Naive thymus-derived CD4-positive, alpha-beta T cell (primary cell): Measurements from ENCODE around the gene KCNQ1OT1. TPM values are rescaled to one million over a fixed set of nuclear protein-coding genes. Genes with fewer than 3 reads are reported as not detected.

Source experiments
- ATAC-seq: fragments of 150-1000 bp; cut with Tn5 transposase; 2 replicates; pipeline ENCODE4 v1.10.0; 2021; ENCODE audit warnings: mild to moderate bottlenecking, moderate library complexity
- CTCF ChIA-PET: fragments of 350-600 bp; sonication (Branson Sonifier 250); formaldehyde crosslinking; loops from one replicate; lab custom pipeline; 2021; ENCODE audit warnings: antibody characterized with exemption; lab: Charles Lee
- POLR2A ChIA-PET: fragments of 350-600 bp; sonication (Branson Sonifier 250); formaldehyde crosslinking; loops from one replicate; lab custom pipeline; 2021; ENCODE audit warnings: antibody characterized with exemption, inconsistent platforms; lab: Charles Lee
- DNase-seq, 9 donors: peaks; one replicate each; pipeline versions ENCODE4 v3.0.0 to v3.0.0-alpha.2; 2020 to 2022; ENCODE audit warnings: mixed read lengths in 1 of 9
- H3K27ac ChIP-seq: one replicate; pipeline ENCODE4 v1.7.0; 2013; ENCODE audit warnings: mild to moderate bottlenecking, low read depth, low read length, moderate library complexity
- H3K27me3 ChIP-seq, 2 donors: one replicate each; pipeline ENCODE4 v1.7.0; 2013; ENCODE audit warnings: low read length in 2 of 2, mild to moderate bottlenecking in 2 of 2, moderate library complexity in 2 of 2; ENCODE audit not compliant: control insufficient read depth in 2 of 2, insufficient read depth in 2 of 2
- H3K36me3 ChIP-seq, 3 experiments: 1 replicate in 2 of 3; 2 replicates in 1 of 3; pipeline ENCODE4 v1.7.0; 2013; ENCODE audit warnings: low read length in 3 of 3, mild to moderate bottlenecking in 3 of 3, moderate library complexity in 1 of 3; ENCODE audit not compliant: insufficient read depth in 3 of 3, control insufficient read depth in 2 of 3
- H3K4me1 ChIP-seq, 2 donors: one replicate each; pipeline ENCODE4 v1.7.0; 2013; ENCODE audit warnings: low read length in 2 of 2, mild to moderate bottlenecking in 2 of 2, moderate library complexity in 1 of 2; ENCODE audit not compliant: control insufficient read depth in 2 of 2, insufficient read depth in 2 of 2
- H3K4me3 ChIP-seq: 2 replicates; pipeline ENCODE4 v1.7.0; 2013; ENCODE audit warnings: mild to moderate bottlenecking, low read length
- H3K9me3 ChIP-seq, 3 experiments: 1 replicate in 2 of 3; 2 replicates in 1 of 3; pipeline ENCODE4 v1.7.0; 2013; ENCODE audit warnings: low read length in 3 of 3; ENCODE audit not compliant: control insufficient read depth in 2 of 3
- H3K27ac Mint-ChIP-seq, 9 donors: one replicate each; pipeline ENCODE4 v1.8.0; 2020 to 2022; ENCODE audit warnings: mixed read lengths in 9 of 9, mild to moderate bottlenecking in 8 of 9, moderate library complexity in 5 of 9, inconsistent platforms in 2 of 9
- H3K27me3 Mint-ChIP-seq, 5 donors: one replicate each; pipeline ENCODE4 v1.8.0; 2021 to 2022; ENCODE audit warnings: mixed read lengths in 5 of 5, mild to moderate bottlenecking in 1 of 5
- H3K36me3 Mint-ChIP-seq, 5 donors: one replicate each; pipeline ENCODE4 v1.8.0; 2020 to 2022; ENCODE audit warnings: mixed read lengths in 5 of 5, mild to moderate bottlenecking in 3 of 5, inconsistent platforms in 1 of 5
- H3K4me1 Mint-ChIP-seq, 7 donors: one replicate each; pipeline ENCODE4 v1.8.0; 2020 to 2022; ENCODE audit warnings: mixed read lengths in 7 of 7, mild to moderate bottlenecking in 3 of 7, inconsistent platforms in 1 of 7
- H3K4me3 Mint-ChIP-seq, 10 donors: one replicate each; pipeline ENCODE4 v1.8.0; 2020 to 2022; ENCODE audit warnings: mild to moderate bottlenecking in 10 of 10, mixed read lengths in 10 of 10, moderate library complexity in 6 of 10, inconsistent platforms in 2 of 10
- H3K9me3 Mint-ChIP-seq, 11 donors: one replicate each; pipeline ENCODE4 v1.8.0; 2020 to 2022; ENCODE audit warnings: mixed read lengths in 11 of 11, mild to moderate bottlenecking in 4 of 11, inconsistent platforms in 1 of 11, moderate library complexity in 1 of 11
- intact Hi-C, 2 donors: fragments of 100-400 bp; cut with micrococcal nuclease; formaldehyde crosslinking; loops; one replicate each; pipeline ENCODE4 v1.15.1; 2023
- polyA plus RNA-seq, 2 donors: library from polyadenylated mRNA; unstranded; fragments of 300-500 nt; fragmentation: Illumina TruSeq; gene quantifications; one replicate each; pipeline ENCODE4 v1.2.3, GENCODE V29; 2021
- total RNA-seq, 6 experiments: library from RNA in 5 of 6; stranded (reverse) in 5 of 6; gene quantifications; 1 replicate in 5 of 6; 2 replicates in 1 of 6; pipeline ENCODE4 v1.2.3 and lab custom pipeline; 2021 to 2026

Gene KCNQ1OT1
- total and polyA plus RNA-seq, 7 experiments from 2014 or later, result 0.07 to 0.56 (median 0.19) TPM

GRCh38 chr11:2587976-2588748 lies 111.6 kb downstream of the KCNQ1OT1 start:
- Mint-ChIP-seq H3K4me3 (no peak overlapping the region), H3K9me3 (no peaks in the 10 kb centered on the region), H3K4me1 (peaks cover 0 to 3% (median 0%) of the 10 kb centered on the region in 7 donors), H3K27me3 (no peaks in the 10 kb centered on the region), H3K36me3 (peaks cover 0 to 41% (median 16%) of the 10 kb centered on the region in 5 donors), H3K27ac (no peak overlapping the region)
- no peaks in the 10 kb centered on the region for H3K4me1 ChIP-seq
- DNase-seq (peak in 1 of 9 donors; percentile 11), ATAC-seq (no peak)
- H3K27me3 ChIP-seq, result no peaks in the 10 kb centered on the region
- no peak overlapping the region for H3K4me3 ChIP-seq
- ChIA-PET POLR2A (no interaction called here), CTCF (no interaction called here)
- H3K27ac ChIP-seq, result no peak overlapping the region
- peaks cover 0 to 96% (median 6%) of the 10 kb centered on the region in 3 experiments for H3K36me3 ChIP-seq
- no peaks in the 10 kb centered on the region for H3K9me3 ChIP-seq
- intact Hi-C loops, result no loop called here

- H3K9me3 Mint-ChIP-seq, result no peaks in the 10 kb centered on the region
- ATAC-seq (no peak), DNase-seq (peak in 2 of 9 donors; percentile 3 to 17)
- H3K9me3 ChIP-seq, result no peaks in the 10 kb centered on the region
- H3K4me1 Mint-ChIP-seq, result peaks cover 0 to 3% (median 0%) of the 10 kb centered on the region in 7 donors
- H3K4me3 Mint-ChIP-seq, result no peak overlapping the region
- no peak overlapping the region for H3K27ac Mint-ChIP-seq
- H3K36me3 Mint-ChIP-seq, result peaks cover 0 to 33% (median 16%) of the 10 kb centered on the region in 5 donors
- ChIA-PET CTCF (no interaction called here), POLR2A (no interaction called here)
- H3K27me3 ChIP-seq, result no peaks in the 10 kb centered on the region
- H3K4me3 ChIP-seq, result no peak overlapping the region
- H3K4me1 ChIP-seq, result no peaks in the 10 kb centered on the region
- intact Hi-C loops, result no loop called here
- H3K27me3 Mint-ChIP-seq, result no peaks in the 10 kb centered on the region
- H3K36me3 ChIP-seq, result peaks cover 0 to 95% (median 6%) of the 10 kb centered on the region in 3 experiments
- no peak overlapping the region for H3K27ac ChIP-seq
Measured at GRCh38 chr11:2587132-2587930, 112.5 kb downstream of the KCNQ1OT1 start.

GRCh38 chr11:2586793-2587131 lies 113.0 kb downstream of the KCNQ1OT1 start:
- Histone ChIP-seq H3K27me3 (no peaks in the 10 kb centered on the region), H3K4me3 (no peak overlapping the region), H3K27ac (no peak overlapping the region), H3K36me3 (peaks cover 0 to 94% (median 6%) of the 10 kb centered on the region in 3 experiments), H3K4me1 (no peaks in the 10 kb centered on the region), H3K9me3 (no peaks in the 10 kb centered on the region)
- DNase-seq (no peak), ATAC-seq (no peak)
- ChIA-PET POLR2A (no interaction called here), CTCF (no interaction called here)
- Mint-ChIP-seq H3K27me3 (no peaks in the 10 kb centered on the region), H3K36me3 (peaks cover 0 to 27% (median 12%) of the 10 kb centered on the region in 5 donors), H3K4me3 (no peak overlapping the region), H3K27ac (no peak overlapping the region), H3K9me3 (no peaks in the 10 kb centered on the region), H3K4me1 (peaks cover 0 to 3% (median 0%) of the 10 kb centered on the region in 7 donors)
- intact Hi-C loops, result no loop called here

GRCh38 chr11:2586087-2586792 lies 113.6 kb downstream of the KCNQ1OT1 start:
- H3K36me3 ChIP-seq, result peaks cover 0 to 92% (median 6%) of the 10 kb centered on the region in 3 experiments
- intact Hi-C loops, result no loop called here

GRCh38 chr11:2585566-2586086 lies 114.2 kb downstream of the KCNQ1OT1 start:
- Histone ChIP-seq H3K4me3 (no peak overlapping the region), H3K27me3 (no peaks in the 10 kb centered on the region), H3K9me3 (no peaks in the 10 kb centered on the region), H3K4me1 (no peaks in the 10 kb centered on the region), H3K36me3 (peaks cover 0 to 86% (median under 1%) of the 10 kb centered on the region in 3 experiments), H3K27ac (no peak overlapping the region)
- Mint-ChIP-seq H3K4me3 (no peak overlapping the region), H3K36me3 (peaks cover 0 to 20% (median 4%) of the 10 kb centered on the region in 5 donors), H3K4me1 (no peaks in the 10 kb centered on the region), H3K27ac (no peak overlapping the region), H3K27me3 (no peaks in the 10 kb centered on the region), H3K9me3 (no peaks in the 10 kb centered on the region)
- intact Hi-C loops, result no loop called here
- CTCF ChIA-PET, result no interaction called here
- ATAC-seq (no peak), DNase-seq (peak in 2 of 9 donors; percentile 5 to 15)
- POLR2A ChIA-PET, result no interaction called here

More at GRCh38 chr11:2586087-2586792, 113.6 kb downstream of the KCNQ1OT1 start:
- H3K27me3 Mint-ChIP-seq, result no peaks in the 10 kb centered on the region
- no peak overlapping the region for H3K27ac Mint-ChIP-seq
- Histone ChIP-seq H3K4me3 (no peak overlapping the region), H3K9me3 (no peaks in the 10 kb centered on the region), H3K27ac (no peak overlapping the region), H3K27me3 (no peaks in the 10 kb centered on the region), H3K4me1 (no peaks in the 10 kb centered on the region)
- peaks cover 0 to 25% (median 8%) of the 10 kb centered on the region in 5 donors for H3K36me3 Mint-ChIP-seq
- peak in 2 of 9 donors; percentile 4 to 15 for DNase-seq
- H3K4me3 Mint-ChIP-seq, result no peak overlapping the region
- H3K9me3 Mint-ChIP-seq, result no peaks in the 10 kb centered on the region
- POLR2A ChIA-PET, result no interaction called here
- peaks cover 0 to 3% (median 0%) of the 10 kb centered on the region in 7 donors for H3K4me1 Mint-ChIP-seq
- CTCF ChIA-PET, result no interaction called here
- no peak for ATAC-seq

- no peaks in the 10 kb centered on the region for H3K9me3 ChIP-seq
- no peaks in the 10 kb centered on the region for H3K27me3 ChIP-seq
- Mint-ChIP-seq H3K9me3 (no peaks in the 10 kb centered on the region), H3K36me3 (peaks cover 0 to 13% (median 0%) of the 10 kb centered on the region in 5 donors), H3K4me1 (no peaks in the 10 kb centered on the region), H3K27me3 (no peaks in the 10 kb centered on the region), H3K27ac (no peak overlapping the region), H3K4me3 (no peak overlapping the region)
- CTCF ChIA-PET, result no interaction called here
- peaks cover 0 to 80% (median 0%) of the 10 kb centered on the region in 3 experiments for H3K36me3 ChIP-seq
- POLR2A ChIA-PET, result no interaction called here
- ATAC-seq (no peak), DNase-seq (peak in 1 of 9 donors; percentile 15)
- no peaks in the 10 kb centered on the region for H3K4me1 ChIP-seq
- intact Hi-C loops, result no loop called here
- H3K4me3 ChIP-seq, result no peak overlapping the region
- no peak overlapping the region for H3K27ac ChIP-seq
Measured at GRCh38 chr11:2584812-2585565, 114.8 kb downstream of the KCNQ1OT1 start.
